Measurements from ENCODE around the gene PRR11.
"Not testable (repeated sequence)": the region's sequence is repeated elsewhere in the genome, so short reads cannot be mapped to it uniquely, and the experiment has no call there.

PRR11 gene

GRCh38 chr17:59152925-59153324 is 2.6 kb upstream of the PRR11 start:
- no peak for DNase-seq

GRCh38 chr17:59154292-59154720 is 1.2 kb upstream of the PRR11 start:
- DNase-seq, result no peak

- DNase-seq, result peak; percentile 82
Observed at GRCh38 chr17:59154721-59155438, 666 bp upstream of the PRR11 start, which contains the start of gene SKA2. Gene SKA2 (minus strand): TSS chr17:59155186. CDS start chr17:59155163, 23 bp downstream.

GRCh38 chr17:59160157-59161025 is 4.8 kb downstream of the PRR11 start:
- no peak for DNase-seq

- no peak for DNase-seq
Observed at GRCh38 chr17:59161477-59161876, 5.9 kb downstream of the PRR11 start.

- DNase-seq, result no peak
Observed at GRCh38 chr17:59165933-59166342, 10.4 kb downstream of the PRR11 start.

- DNase-seq, result no peak
Observed at GRCh38 chr17:59167571-59168001, 12.0 kb downstream of the PRR11 start.

GRCh38 chr17:59172436-59173004 is 17.0 kb downstream of the PRR11 start:
- DNase-seq, result no peak

- DNase-seq, result no peak
Observed at GRCh38 chr17:59174671-59175070, 19.1 kb downstream of the PRR11 start.

GRCh38 chr17:59175076-59175475 is 19.5 kb downstream of the PRR11 start:
- no peak for DNase-seq

GRCh38 chr17:59178266-59178985 is 22.9 kb downstream of the PRR11 start:
- DNase-seq, result no peak

GRCh38 chr17:59179601-59180000 is 24.1 kb downstream of the PRR11 start:
- not testable (repeated sequence) for DNase-seq

- no peak for DNase-seq
Observed at GRCh38 chr17:59180626-59181025, 25.1 kb downstream of the PRR11 start.

- DNase-seq, result no peak
Observed at GRCh38 chr17:59181481-59181880, 25.9 kb downstream of the PRR11 start.

GRCh38 chr17:59185997-59186396 is 30.5 kb downstream of the PRR11 start:
- DNase-seq, result no peak

- no peak for DNase-seq
Observed at GRCh38 chr17:59186850-59187249, 31.3 kb downstream of the PRR11 start.

GRCh38 chr17:59190806-59191205 is 35.3 kb downstream of the PRR11 start:
- no peak for DNase-seq

- no peak for DNase-seq
Observed at GRCh38 chr17:59193336-59193862, 37.9 kb downstream of the PRR11 start.

GRCh38 chr17:59199398-59199797 is 43.9 kb downstream of the PRR11 start:
- no peak for DNase-seq

- DNase-seq, result no peak
Observed at GRCh38 chr17:59202320-59202719, 46.8 kb downstream of the PRR11 start.

- no peak for DNase-seq
Observed at GRCh38 chr17:59219370-59219769, 63.8 kb downstream of the PRR11 start.

- DNase-seq, result no peak
Observed at GRCh38 chr17:59219992-59220327, 64.4 kb downstream of the PRR11 start.

Data from GF-D8 (cell line).